HG03442 (cell line): ENCODE data around the gene DCAF17.
"Not testable (repeated sequence)": the region's sequence is repeated elsewhere in the genome, so short reads cannot be mapped to it uniquely, and the experiment has no call there.

ENCODE experiments used
- ATAC-seq: cut with Tn5 transposase; IDR thresholded peaks from one replicate; pipeline ENCODE4 v1.9.1; 2021; ENCODE audit warnings: mild to moderate bottlenecking, moderate library complexity; ENCODE audit not compliant: unreplicated experiment

Gene DCAF17

GRCh38 chr2:171447675-171448074, 13.6 kb downstream of the DCAF17 start:
- no peak for ATAC-seq

- no peak for ATAC-seq
Measured at GRCh38 chr2:171451074-171451473, 17.0 kb downstream of the DCAF17 start.

GRCh38 chr2:171452773-171453172, 18.7 kb downstream of the DCAF17 start:
- no peak for ATAC-seq

GRCh38 chr2:171459498-171459897, 25.5 kb downstream of the DCAF17 start:
- no peak for ATAC-seq

GRCh38 chr2:171460537-171460936, 26.5 kb downstream of the DCAF17 start:
- no peak for ATAC-seq

- ATAC-seq = no peak
Measured at GRCh38 chr2:171469176-171469575, 35.1 kb downstream of the DCAF17 start.

GRCh38 chr2:171470129-171470528, 36.1 kb downstream of the DCAF17 start:
- no peak for ATAC-seq

GRCh38 chr2:171475979-171476378, 42.0 kb downstream of the DCAF17 start:
- ATAC-seq = no peak

- no peak for ATAC-seq
Measured at GRCh38 chr2:171478345-171478744, 44.3 kb downstream of the DCAF17 start.

GRCh38 chr2:171479154-171479814, 45.3 kb downstream of the DCAF17 start:
- peak; percentile 76 for ATAC-seq

- no peak for ATAC-seq
Measured at GRCh38 chr2:171480908-171481307, 46.9 kb downstream of the DCAF17 start.

- no peak for ATAC-seq
Measured at GRCh38 chr2:171482308-171482707, 48.3 kb downstream of the DCAF17 start.

GRCh38 chr2:171482877-171483276, 48.9 kb downstream of the DCAF17 start:
- no peak for ATAC-seq

- ATAC-seq = no peak
Measured at GRCh38 chr2:171483793-171484192, 49.8 kb downstream of the DCAF17 start.

- ATAC-seq = no peak
Measured at GRCh38 chr2:171485116-171485515, 51.1 kb downstream of the DCAF17 start.

GRCh38 chr2:171487201-171487600, 53.2 kb downstream of the DCAF17 start:
- no peak for ATAC-seq

GRCh38 chr2:171487803-171488259, 53.8 kb downstream of the DCAF17 start:
- no peak for ATAC-seq

GRCh38 chr2:171490577-171490976, 56.6 kb downstream of the DCAF17 start:
- ATAC-seq = no peak

- no peak for ATAC-seq
Measured at GRCh38 chr2:171491292-171491691, 57.3 kb downstream of the DCAF17 start.

- no peak for ATAC-seq
Measured at GRCh38 chr2:171492664-171493063, 58.6 kb downstream of the DCAF17 start.

GRCh38 chr2:171497664-171498063, 63.6 kb downstream of the DCAF17 start:
- ATAC-seq = not testable (repeated sequence)

GRCh38 chr2:171505374-171505773, 71.3 kb downstream of the DCAF17 start:
- no peak for ATAC-seq
